Vagina (tissue), 2 donors: ENCODE measurements around the gene CELF6. TPM values are rescaled to one million over a fixed set of nuclear protein-coding genes. Genes with fewer than 3 reads are reported as not detected.
A peak's percentile ranks its signal among the peaks of the same experiment; 100 is the strongest.

Experiments used
- DNase-seq, 2 donors: peaks; one replicate each; pipeline ENCODE4 v3.0.0-alpha.2; 2017; ENCODE audit errors: extremely low spot score in 2 of 2
- H3K27ac ChIP-seq: fragments of 200-600 bp; sonication (generic); one replicate; pipeline ENCODE4 v1.5.1; 2019
- H3K27me3 ChIP-seq: fragments of 200-600 bp; sonication (generic); one replicate; pipeline ENCODE4 v1.5.1; 2019
- H3K36me3 ChIP-seq, 2 donors: fragments of 200-600 bp; sonication (generic); one replicate each; pipeline ENCODE4 v1.5.1; 2017 to 2019
- H3K4me1 ChIP-seq: fragments of 200-600 bp; sonication (generic); one replicate; pipeline ENCODE4 v1.5.1; 2019
- H3K4me3 ChIP-seq, 2 donors: fragments of 200-600 bp; sonication (generic); 1 replicate in 1 of 2; 2 replicates in 1 of 2; pipeline ENCODE4 v1.5.1; 2016 to 2019
- H3K9me3 ChIP-seq: fragments of 200-600 bp; sonication (generic); one replicate; pipeline ENCODE4 v1.5.1; 2019
- CTCF ChIP-seq, 3 experiments: fragments of 450-650 bp in 2 of 3; fragments of 200-600 bp in 1 of 3; sonication (generic) in 1 of 3; IDR thresholded peaks; one replicate each; pipeline ENCODE4 v1.5.1; 2017 to 2019; ENCODE audit warnings: antibody characterized with exemption in 3 of 3, mild to moderate bottlenecking in 2 of 3, moderate library complexity in 2 of 3
- POLR2A ChIP-seq, 2 donors: fragments of 450-650 bp; IDR thresholded peaks; one replicate each; pipeline ENCODE4 v1.6.1; 2017; ENCODE audit warnings: antibody characterized with exemption in 2 of 2, mild to moderate bottlenecking in 2 of 2, moderate library complexity in 2 of 2
- POLR2AphosphoS5 ChIP-seq, 2 donors: sonication (generic); formaldehyde crosslinking; IDR thresholded peaks; one replicate each; pipeline ENCODE4 v1.9.0; 2017; ENCODE audit warnings: antibody characterized with exemption in 2 of 2, mild to moderate bottlenecking in 2 of 2, low read depth in 1 of 2; ENCODE audit not compliant: insufficient read depth in 1 of 2
- intact Hi-C: fragments of 100-400 bp; cut with DNase I; formaldehyde crosslinking; loops from one replicate; pipeline ENCODE4 v1.15.1; 2023
- total RNA-seq: library from RNA; depleted of rRNA; stranded (reverse); fragments of >200 nt; gene quantifications from one replicate; pipeline ENCODE4 v1.2.3, GENCODE V29; 2016

Gene CELF6
- total RNA-seq, 1 donor from 2014 or later, result 7.1 TPM

GRCh38 chr15:72323752-72324151, 3.8 kb upstream of the CELF6 start:
- Histone ChIP-seq H3K4me3 (no peak overlapping the region), H3K4me1 (peaks cover 9% of the 10 kb centered on the region), H3K9me3 (no peaks in the 10 kb centered on the region), H3K27ac (no peak overlapping the region), H3K36me3 (peaks cover 0 to 9% of the 10 kb centered on the region in 2 donors), H3K27me3 (no peaks in the 10 kb centered on the region)
- no peak for DNase-seq
- TF ChIP-seq POLR2A (IDR thresholded peaks at IDR 0.05) (no peak), CTCF (IDR thresholded peaks at IDR 0.05) (no peak), POLR2AphosphoS5 (IDR thresholded peaks at IDR 0.05; ENCODE audit: insufficient read depth in 1 of 2, low read depth in 1 of 2) (no peak)
- intact Hi-C loops, result no loop called here

GRCh38 chr15:72319360-72319984, 485 bp downstream of the CELF6 start:
- Histone ChIP-seq H3K9me3 (no peaks in the 10 kb centered on the region), H3K4me1 (peaks cover 9% of the 10 kb centered on the region), H3K27me3 (no peaks in the 10 kb centered on the region), H3K36me3 (no peaks in the 10 kb centered on the region), H3K27ac (no peak overlapping the region), H3K4me3 (peak overlapping the region; percentile 47 to 51)
- TF ChIP-seq CTCF (IDR thresholded peaks at IDR 0.05), result no peak
- TF ChIP-seq POLR2AphosphoS5 (IDR thresholded peaks at IDR 0.05; ENCODE audit: insufficient read depth in 1 of 2, low read depth in 1 of 2), result no peak
- TF ChIP-seq POLR2A (IDR thresholded peaks at IDR 0.05), result no peak
- DNase-seq, result peak in 1 of 2 donors; percentile 58
- intact Hi-C loops, result no loop called here

- intact Hi-C loops, result no loop called here
Measured at GRCh38 chr15:72318408-72318942, 1.5 kb downstream of the CELF6 start.

GRCh38 chr15:72315706-72316370, 4.1 kb downstream of the CELF6 start:
- intact Hi-C loops, result no loop called here
- H3K4me1 ChIP-seq, result peaks cover 9% of the 10 kb centered on the region
- no peak overlapping the region for H3K27ac ChIP-seq
- no peak for TF ChIP-seq POLR2AphosphoS5 (IDR thresholded peaks at IDR 0.05; ENCODE audit: insufficient read depth in 1 of 2, low read depth in 1 of 2)
- no peak for TF ChIP-seq CTCF (IDR thresholded peaks at IDR 0.05)
- TF ChIP-seq POLR2A (IDR thresholded peaks at IDR 0.05), result no peak
- H3K9me3 ChIP-seq, result no peaks in the 10 kb centered on the region
- H3K4me3 ChIP-seq, result no peak overlapping the region
- no peaks in the 10 kb centered on the region for H3K27me3 ChIP-seq
- DNase-seq, result peak in 1 of 2 donors; percentile 60
- no peaks in the 10 kb centered on the region for H3K36me3 ChIP-seq

More at GRCh38 chr15:72318408-72318942, 1.5 kb downstream of the CELF6 start:
- Histone ChIP-seq H3K4me1 (peaks cover 9% of the 10 kb centered on the region), H3K36me3 (no peaks in the 10 kb centered on the region), H3K4me3 (no peak overlapping the region), H3K9me3 (no peaks in the 10 kb centered on the region), H3K27me3 (no peaks in the 10 kb centered on the region), H3K27ac (no peak overlapping the region)
- TF ChIP-seq CTCF (IDR thresholded peaks at IDR 0.05) (no peak), POLR2AphosphoS5 (IDR thresholded peaks at IDR 0.05; ENCODE audit: insufficient read depth in 1 of 2, low read depth in 1 of 2) (no peak)
- DNase-seq, result peak in 1 of 2 donors; percentile 32

GRCh38 chr15:72313881-72314280, 6.1 kb downstream of the CELF6 start:
- Histone ChIP-seq H3K36me3 (no peaks in the 10 kb centered on the region), H3K27me3 (no peaks in the 10 kb centered on the region), H3K9me3 (no peaks in the 10 kb centered on the region), H3K4me3 (no peak overlapping the region), H3K27ac (no peak overlapping the region), H3K4me1 (no peaks in the 10 kb centered on the region)
- peak in 1 of 2 donors; percentile 60 for DNase-seq
- intact Hi-C loops, result no loop called here
- TF ChIP-seq CTCF (IDR thresholded peaks at IDR 0.05) (no peak), POLR2A (IDR thresholded peaks at IDR 0.05) (no peak), POLR2AphosphoS5 (IDR thresholded peaks at IDR 0.05; ENCODE audit: insufficient read depth in 1 of 2, low read depth in 1 of 2) (no peak)
